HepG2 (cell line): Measurements from ENCODE around the gene CEP164. TPM values are rescaled to one million over a fixed set of nuclear protein-coding genes. Genes with fewer than 3 reads are reported as not detected.

Experiments used
- ATAC-seq: fragments of 200-7000 bp; cut with Tn5 transposase; 3 replicates; pipeline ENCODE4 v1.9.1; 2020; ENCODE audit warnings: mild to moderate bottlenecking, moderate library complexity
- BruUV-seq: library from RNA; stranded (reverse); fragments of 400-500 nt; replicated peaks from 2 replicates; lab custom pipeline; 2021; lab: Mats Ljungman, UMichigan
- CTCF ChIA-PET: fragments of 300-600 bp; formaldehyde crosslinking; extraction: SDS; loops from one replicate; lab custom pipeline; 2021; ENCODE audit warnings: low total read pairs, inconsistent platforms, low intra/inter-chr PET ratio; lab: Yijun Ruan, JAX
- POLR2A ChIA-PET: fragments of 350-600 bp; sonication (Branson Sonifier 250); formaldehyde crosslinking; loops from one replicate; lab custom pipeline; 2020; ENCODE audit warnings: antibody characterized with exemption, inconsistent platforms; lab: Yijun Ruan, JAX
- DNase-seq: peaks from one replicate; pipeline ENCODE4 v3.0.0-alpha.2; 2015; ENCODE audit warnings: low spot score
- FAIRE-seq: peaks from 3 replicates; lab custom pipeline; 2011; peaks lifted over from hg19 to GRCh38; lab: Jason Lieb, UNC
- H2AFZ ChIP-seq: one replicate; pipeline ENCODE4 v1.6.1; 2011; ENCODE audit warnings: low read length, inconsistent platforms
- H3K27ac ChIP-seq: fragments of 300-600 bp; 3 replicates; pipeline ENCODE4 v1.8.0; 2011; ENCODE audit warnings: mixed run types, mild to moderate bottlenecking, mixed read lengths, low read length, inconsistent platforms; ENCODE audit not compliant: insufficient read depth; ENCODE audit errors: extremely low read length
- H3K27me3 ChIP-seq, 2 experiments: fragments of 200-600 bp in 1 of 2; 2 replicates in 1 of 2; 3 replicates in 1 of 2; pipeline versions ENCODE4 v1.6.0 to v1.8.0; 2011; ENCODE audit warnings: low read length in 2 of 2, mild to moderate bottlenecking in 2 of 2, moderate library complexity in 2 of 2, inconsistent platforms in 1 of 2; ENCODE audit not compliant: insufficient read depth in 2 of 2, control insufficient read depth in 1 of 2
- H3K36me3 ChIP-seq, 2 experiments: fragments of 200-600 bp in 1 of 2; replicated peaks in 1 of 2; 2 replicates in 1 of 2; 3 replicates in 1 of 2; pipeline versions ENCODE4 v1.5.1 to v1.8.0; 2011; ENCODE audit warnings: low read length in 2 of 2, inconsistent platforms in 1 of 2; ENCODE audit not compliant: insufficient read depth in 2 of 2, control insufficient read depth in 1 of 2
- H3K4me1 ChIP-seq: 2 replicates; pipeline ENCODE4 v1.5.1; 2012; ENCODE audit warnings: low read length, inconsistent platforms; ENCODE audit not compliant: insufficient read depth
- H3K4me2 ChIP-seq: 2 replicates; pipeline ENCODE4 v1.6.0; 2011; ENCODE audit warnings: low read depth, low read length, inconsistent platforms
- H3K4me3 ChIP-seq, 3 experiments: fragments of 200-600 bp in 1 of 3; sonication (generic), shearing (Covaris generic) in 1 of 3; replicated peaks in 1 of 3; 2 replicates each; pipeline ENCODE4 v1.5.1; 2011 to 2016; ENCODE audit warnings: low read length in 3 of 3, inconsistent platforms in 2 of 3, low read depth in 2 of 3, mild to moderate bottlenecking in 2 of 3, control low read depth in 1 of 3, mixed read lengths in 1 of 3; ENCODE audit not compliant: insufficient read depth in 1 of 3
- H3K79me2 ChIP-seq: one replicate; pipeline ENCODE4 v1.6.1; 2011; ENCODE audit warnings: low read length, inconsistent platforms; ENCODE audit not compliant: insufficient read depth
- H3K9ac ChIP-seq: 2 replicates; pipeline ENCODE4 v1.6.0; 2011; ENCODE audit warnings: mild to moderate bottlenecking, low read depth, low read length, inconsistent platforms; ENCODE audit not compliant: insufficient read depth
- H3K9me3 ChIP-seq: 2 replicates; pipeline ENCODE4 v1.5.1; 2012; ENCODE audit warnings: mild to moderate bottlenecking, low read length
- H4K20me1 ChIP-seq: 2 replicates; pipeline ENCODE4 v1.6.0; 2011; ENCODE audit warnings: inconsistent platforms, mild to moderate bottlenecking, low read length, moderate library complexity; ENCODE audit not compliant: insufficient read depth
- ELF4 ChIP-seq: sonication (generic); formaldehyde crosslinking; IDR thresholded peaks from 2 replicates; pipeline ENCODE4 v1.5.0; 2020; ENCODE audit warnings: missing genetic modification reagents, mild to moderate bottlenecking, moderate library complexity, borderline replicate concordance
- SMC3 ChIP-seq: IDR thresholded peaks from 2 replicates; pipeline ENCODE4 v1.6.1; 2011; ENCODE audit warnings: low read length, improper control_type of control experiment
- SRSF1 ChIP-seq: fragments of 200-400 bp; formaldehyde crosslinking; optimal IDR thresholded peaks from 2 replicates; pipeline ENCODE3; 2017; ENCODE audit warnings: mild to moderate bottlenecking, low read depth, low read length, moderate library complexity
- ZNF550 ChIP-seq: sonication (generic); formaldehyde crosslinking; IDR thresholded peaks from 2 replicates; pipeline ENCODE4 v1.4.0; 2020; ENCODE audit warnings: mild to moderate bottlenecking, missing genetic modification reagents, borderline replicate concordance
- WGBS: methylation state at CpG from one replicate; pipeline ENCODE4 v1.1.6; 2017; ENCODE audit warnings: low lambda C conversion rate; 5-methylcytosine and 5-hydroxymethylcytosine counted together
- in situ Hi-C: cut with HindIII; loops from 2 replicates; pipeline ENCODE4 v1.10.0; 2017; ENCODE audit warnings: low pct_unique_long_range_greater_than_20kb; ENCODE audit not compliant: extremely low pct_ligation_motif_present
- intact Hi-C: fragments of 100-400 bp; cut with micrococcal nuclease; formaldehyde crosslinking; loops from one replicate; pipeline ENCODE4 v1.10.0; 2022; ENCODE audit not compliant: unreplicated experiment
- polyA plus RNA-seq, 8 experiments: library from polyadenylated mRNA; depleted of rRNA in 3 of 8; stranded (reverse) in 7 of 8; unstranded in 1 of 8; fragments of >200 nt; fragmentation: Illumina TruSeq in 4 of 8; extraction: Trizol in 4 of 8; gene quantifications; 2 replicates each; pipeline versions ENCODE4 v1.2.1 to v1.2.3, GENCODE V29; 2011 to 2016; ENCODE audit warnings: low read depth in 4 of 8, missing spikeins in 1 of 8, mixed read lengths in 1 of 8; ENCODE audit not compliant: insufficient read depth in 1 of 8
- total RNA-seq, 5 experiments: library from RNA; depleted of rRNA; stranded (reverse); fragments of >200 nt; fragmentation: Illumina TruSeq; extraction: Trizol; gene quantifications; 2 replicates each; pipeline ENCODE4 v1.2.3, GENCODE V29; 2016; ENCODE audit warnings: low read depth in 1 of 5
- TF ChIP-seq, protein P1 (sequence below): sonication (generic); formaldehyde crosslinking; IDR thresholded peaks from 2 replicates; pipeline ENCODE4 v1.4.0; 2020; ENCODE audit warnings: missing genetic modification reagents
- TF ChIP-seq, protein P2 (sequence below): sonication (generic); formaldehyde crosslinking; IDR thresholded peaks from 2 replicates; pipeline ENCODE4 v1.4.0; 2020; ENCODE audit warnings: mild to moderate bottlenecking, missing genetic modification reagents, borderline replicate concordance

CEP164 gene
- total and polyA plus RNA-seq, 2 of the 13 experiments (the other 11 are each of a cell fraction or from before 2014, with no cell fraction given), result 11.4 to 15.2 TPM

DNA sequence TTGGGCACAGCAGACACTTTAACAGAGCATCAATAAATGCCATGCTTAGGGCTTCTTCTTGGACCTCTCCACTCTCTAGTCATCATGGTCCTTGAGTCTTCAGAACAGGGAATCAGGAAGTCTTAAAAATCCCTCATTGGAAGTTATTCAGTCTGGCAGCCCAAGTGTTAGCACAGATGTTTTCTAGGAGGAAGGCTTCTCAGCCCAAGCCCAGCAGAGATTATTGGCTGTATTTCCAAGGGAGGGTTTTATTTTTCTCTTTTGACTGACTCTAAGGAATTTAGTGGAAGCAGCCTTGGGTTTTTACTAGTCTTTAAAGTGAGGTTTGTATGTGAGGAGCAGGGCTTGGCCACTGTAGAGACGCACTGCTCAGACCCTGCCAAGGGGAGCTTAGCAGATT, 41.9 kb downstream of the CEP164 start:
- CTCF ChIA-PET, result no interaction called here
- Histone ChIP-seq H3K9ac (no peak overlapping the region), H3K4me3 (no peak overlapping the region), H3K4me1 (no peaks in the 10 kb centered on the region), H3K9me3 (no peaks in the 10 kb centered on the region), H3K79me2 (no peaks in the 10 kb centered on the region), H3K27me3 (no peaks in the 10 kb centered on the region), H2AFZ (no peak overlapping the region), H3K27ac (no peak overlapping the region), H3K4me2 (no peak overlapping the region), H3K36me3 (peaks cover 17 to 32% of the 10 kb centered on the region in 2 experiments; a peak in 4 of 5 replicates), H4K20me1 (no peaks in the 10 kb centered on the region)
- FAIRE-seq (no peak), DNase-seq (no peak), ATAC-seq (no peak)
- intact Hi-C loops (no loop called here), in situ Hi-C loops (no loop called here)
- POLR2A ChIA-PET, result no interaction called here
- WGBS, result 100% methylated on average over 1 of the region's 1 CpG
- no TSS peak for BruUV-seq
- no peak for TF ChIP-seq ZNF550 (CRISPR knock-in tag)
- TF ChIP-seq ELF4 (CRISPR knock-in tag), result no peak
- TF ChIP-seq, protein P1, sequence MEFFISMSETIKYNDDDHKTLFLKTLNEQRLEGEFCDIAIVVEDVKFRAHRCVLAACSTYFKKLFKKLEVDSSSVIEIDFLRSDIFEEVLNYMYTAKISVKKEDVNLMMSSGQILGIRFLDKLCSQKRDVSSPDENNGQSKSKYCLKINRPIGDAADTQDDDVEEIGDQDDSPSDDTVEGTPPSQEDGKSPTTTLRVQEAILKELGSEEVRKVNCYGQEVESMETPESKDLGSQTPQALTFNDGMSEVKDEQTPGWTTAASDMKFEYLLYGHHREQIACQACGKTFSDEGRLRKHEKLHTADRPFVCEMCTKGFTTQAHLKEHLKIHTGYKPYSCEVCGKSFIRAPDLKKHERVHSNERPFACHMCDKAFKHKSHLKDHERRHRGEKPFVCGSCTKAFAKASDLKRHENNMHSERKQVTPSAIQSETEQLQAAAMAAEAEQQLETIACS (CRISPR knock-in tag), result no peak
- TF ChIP-seq SRSF1, result no peak
- TF ChIP-seq, protein P2, sequence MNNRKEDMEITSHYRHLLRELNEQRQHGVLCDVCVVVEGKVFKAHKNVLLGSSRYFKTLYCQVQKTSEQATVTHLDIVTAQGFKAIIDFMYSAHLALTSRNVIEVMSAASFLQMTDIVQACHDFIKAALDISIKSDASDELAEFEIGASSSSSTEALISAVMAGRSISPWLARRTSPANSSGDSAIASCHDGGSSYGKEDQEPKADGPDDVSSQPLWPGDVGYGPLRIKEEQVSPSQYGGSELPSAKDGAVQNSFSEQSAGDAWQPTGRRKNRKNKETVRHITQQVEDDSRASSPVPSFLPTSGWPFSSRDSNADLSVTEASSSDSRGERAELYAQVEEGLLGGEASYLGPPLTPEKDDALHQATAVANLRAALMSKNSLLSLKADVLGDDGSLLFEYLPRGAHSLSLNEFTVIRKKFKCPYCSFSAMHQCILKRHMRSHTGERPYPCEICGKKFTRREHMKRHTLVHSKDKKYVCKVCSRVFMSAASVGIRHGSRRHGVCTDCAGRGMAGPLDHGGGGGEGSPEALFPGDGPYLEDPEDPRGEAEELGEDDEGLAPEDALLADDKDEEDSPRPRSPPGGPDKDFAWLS (CRISPR knock-in tag), result no peak
- no peak for TF ChIP-seq SMC3
